HG03571 (cell line): ENCODE measurements around the gene COMMD1.
A peak's percentile ranks its signal among the peaks of the same experiment; 100 is the strongest.
"Not testable (repeated sequence)": the region's sequence is repeated elsewhere in the genome, so short reads cannot be mapped to it uniquely, and the experiment has no call there.

Experiments used
- ATAC-seq: cut with Tn5 transposase; IDR thresholded peaks from one replicate; pipeline ENCODE4 v1.9.1; 2021; ENCODE audit not compliant: unreplicated experiment

COMMD1 gene

GRCh38 chr2:62014102-62014501, 108.6 kb downstream of the COMMD1 start:
- no peak for ATAC-seq

GRCh38 chr2:62016957-62017356, 111.5 kb downstream of the COMMD1 start:
- ATAC-seq = no peak

- ATAC-seq = no peak
Measured at GRCh38 chr2:62029910-62030309, 124.4 kb downstream of the COMMD1 start.

- no peak for ATAC-seq
Measured at GRCh38 chr2:62030902-62031301, 125.4 kb downstream of the COMMD1 start.

- ATAC-seq = no peak
Measured at GRCh38 chr2:62032096-62032495, 126.6 kb downstream of the COMMD1 start.

- ATAC-seq = no peak
Measured at GRCh38 chr2:62034715-62035114, 129.2 kb downstream of the COMMD1 start.

- ATAC-seq = no peak
Measured at GRCh38 chr2:62036229-62036628, 130.8 kb downstream of the COMMD1 start.

GRCh38 chr2:62036761-62037250, 131.3 kb downstream of the COMMD1 start:
- no peak for ATAC-seq

- peak; percentile 98 for ATAC-seq
Measured at GRCh38 chr2:62038975-62039771, 133.7 kb downstream of the COMMD1 start.

- no peak for ATAC-seq
Measured at GRCh38 chr2:62040926-62041325, 135.5 kb downstream of the COMMD1 start.

- ATAC-seq = not testable (repeated sequence)
Measured at GRCh38 chr2:62041701-62042385, 136.4 kb downstream of the COMMD1 start.

GRCh38 chr2:62042400-62042799, 136.9 kb downstream of the COMMD1 start:
- no peak for ATAC-seq

- ATAC-seq = no peak
Measured at GRCh38 chr2:62042944-62043343, 137.5 kb downstream of the COMMD1 start.

GRCh38 chr2:62045017-62045543, 139.6 kb downstream of the COMMD1 start:
- no peak for ATAC-seq

- ATAC-seq = no peak
Measured at GRCh38 chr2:62046141-62046540, 140.7 kb downstream of the COMMD1 start.

- ATAC-seq = no peak
Measured at GRCh38 chr2:62050456-62051045, 145.1 kb downstream of the COMMD1 start.

GRCh38 chr2:62054029-62054791, 148.7 kb downstream of the COMMD1 start:
- no peak for ATAC-seq

GRCh38 chr2:62054916-62055450, 149.5 kb downstream of the COMMD1 start:
- ATAC-seq = no peak

GRCh38 chr2:62055724-62056336, 150.4 kb downstream of the COMMD1 start:
- no peak for ATAC-seq

- no peak for ATAC-seq
Measured at GRCh38 chr2:62056341-62056740, 150.9 kb downstream of the COMMD1 start.
